GM23338 (cell line): Measurements from ENCODE around the gene GLCCI1. TPM values are rescaled to one million over a fixed set of nuclear protein-coding genes. Genes with fewer than 3 reads are reported as not detected.

Experiments
- ATAC-seq: fragments of 200-7000 bp; cut with Tn5 transposase; 3 replicates; pipeline ENCODE4 v1.9.1; 2020
- DNase-seq: peaks from one replicate; pipeline ENCODE4 v3.0.0-alpha.2; 2015; ENCODE audit warnings: low spot score
- H2AFZ ChIP-seq: fragments of 200-600 bp; sonication (generic); 2 replicates; pipeline ENCODE4 v1.8.0; 2016; ENCODE audit warnings: antibody characterized with exemption, mild to moderate bottlenecking, moderate library complexity
- H3F3A ChIP-seq: fragments of 200-600 bp; sonication (generic); replicated peaks from 2 replicates; pipeline ENCODE4 v1.8.0; 2017; ENCODE audit warnings: antibody characterized with exemption, mixed run types, low read depth
- H3K27ac ChIP-seq: fragments of 200-600 bp; sonication (generic); 2 replicates; pipeline ENCODE4 v1.6.1; 2016; ENCODE audit warnings: low read depth
- H3K27me3 ChIP-seq: fragments of 200-600 bp; sonication (generic); 2 replicates; pipeline ENCODE4 v1.8.0; 2016; ENCODE audit warnings: mild to moderate bottlenecking, mixed run types, moderate library complexity; ENCODE audit not compliant: insufficient read depth
- H3K36me3 ChIP-seq: fragments of 200-600 bp; sonication (generic); 2 replicates; pipeline ENCODE4 v1.8.0; 2016; ENCODE audit warnings: mild to moderate bottlenecking; ENCODE audit not compliant: insufficient read depth
- H3K4me1 ChIP-seq: fragments of 200-600 bp; sonication (generic); 2 replicates; pipeline ENCODE4 v1.8.0; 2016; ENCODE audit warnings: mild to moderate bottlenecking, moderate library complexity; ENCODE audit not compliant: insufficient read depth
- H3K4me2 ChIP-seq: fragments of 200-600 bp; sonication (generic); 2 replicates; pipeline ENCODE4 v1.7.1; 2017; ENCODE audit warnings: mixed run types
- H3K4me3 ChIP-seq: fragments of 200-600 bp; sonication (generic); 2 replicates; pipeline ENCODE4 v1.6.1; 2016; ENCODE audit warnings: mixed run types
- H3K79me2 ChIP-seq: fragments of 200-600 bp; sonication (generic); replicated peaks from 2 replicates; pipeline ENCODE4 v1.8.0; 2017; ENCODE audit warnings: mild to moderate bottlenecking; ENCODE audit not compliant: insufficient read depth
- H3K9me2 ChIP-seq: fragments of 200-600 bp; sonication (generic); 2 replicates; pipeline ENCODE4 v1.8.0; 2017; ENCODE audit not compliant: insufficient read depth
- H4K20me1 ChIP-seq: fragments of 200-600 bp; sonication (generic); replicated peaks from 2 replicates; pipeline ENCODE4 v1.8.0; 2017; ENCODE audit warnings: mild to moderate bottlenecking; ENCODE audit not compliant: insufficient read depth
- H3K27ac Mint-ChIP-seq: 2 replicates; pipeline ENCODE4 v1.8.0; 2020; ENCODE audit warnings: inconsistent platforms, mild to moderate bottlenecking, moderate library complexity, mixed read lengths
- H3K27me3 Mint-ChIP-seq: 3 replicates; pipeline ENCODE4 v1.8.0; 2022; ENCODE audit warnings: low read depth, mild to moderate bottlenecking, moderate library complexity, mixed read lengths, inconsistent platforms; ENCODE audit not compliant: insufficient read depth, poor library complexity
- H3K36me3 Mint-ChIP-seq: 3 replicates; pipeline ENCODE4 v1.8.0; 2021; ENCODE audit warnings: low read depth, mild to moderate bottlenecking, inconsistent platforms, moderate library complexity, mixed read lengths
- H3K4me1 Mint-ChIP-seq: 3 replicates; pipeline ENCODE4 v1.8.0; 2020; ENCODE audit warnings: mild to moderate bottlenecking, inconsistent platforms, mixed read lengths
- H3K4me3 Mint-ChIP-seq: 3 replicates; pipeline ENCODE4 v1.8.0; 2021; ENCODE audit warnings: moderate library complexity, mild to moderate bottlenecking, inconsistent platforms, mixed read lengths
- H3K9me3 Mint-ChIP-seq: 3 replicates; pipeline ENCODE4 v1.8.0; 2020; ENCODE audit warnings: moderate library complexity, mild to moderate bottlenecking, inconsistent platforms, mixed read lengths
- CREB1 ChIP-seq: fragments of 250-450 bp; sonication (Bioruptor Pico); IDR thresholded peaks from 2 replicates; pipeline ENCODE4 v1.5.0; 2020; ENCODE audit warnings: low read depth, mild to moderate bottlenecking, moderate library complexity
- EZH2 ChIP-seq: fragments of 200-600 bp; sonication (generic); IDR thresholded peaks from one replicate; pipeline ENCODE4 v1.8.0; 2017; ENCODE audit warnings: antibody characterized with exemption, mild to moderate bottlenecking, low read depth; ENCODE audit not compliant: unreplicated experiment
- EZH2phosphoT487 ChIP-seq: fragments of 200-600 bp; sonication (generic); IDR thresholded peaks from one replicate; pipeline ENCODE4 v1.8.1; 2018; ENCODE audit warnings: antibody characterized with exemption; ENCODE audit not compliant: unreplicated experiment
- JUNB ChIP-seq: IDR thresholded peaks from one replicate; pipeline ENCODE4 v1.6.1; 2016; ENCODE audit warnings: antibody characterized with exemption; ENCODE audit not compliant: unreplicated experiment
- NANOG ChIP-seq: IDR thresholded peaks from 2 replicates; pipeline ENCODE4 v1.6.1; 2016; ENCODE audit warnings: antibody characterized with exemption, borderline replicate concordance
- POLR2AphosphoS5 ChIP-seq: IDR thresholded peaks from 2 replicates; pipeline ENCODE4 v1.6.1; 2016; ENCODE audit warnings: antibody characterized with exemption, low read depth
- STAT1 ChIP-seq: IDR thresholded peaks from one replicate; pipeline ENCODE4 v1.6.1; 2016; ENCODE audit warnings: antibody characterized with exemption; ENCODE audit not compliant: unreplicated experiment
- ZNF114 ChIP-seq: fragments of 250-450 bp; sonication (Bioruptor Pico); IDR thresholded peaks from 2 replicates; pipeline ENCODE4 v1.5.0; 2020; ENCODE audit warnings: mild to moderate bottlenecking, moderate library complexity
- ZNF331 ChIP-seq: fragments of 250-450 bp; sonication (Bioruptor Pico); IDR thresholded peaks from 2 replicates; pipeline ENCODE4 v1.5.0; 2020; ENCODE audit warnings: low read depth, mild to moderate bottlenecking, moderate library complexity
- ZNF462 ChIP-seq: fragments of 250-450 bp; sonication (Bioruptor Pico); IDR thresholded peaks from 2 replicates; pipeline ENCODE4 v1.5.0; 2020; ENCODE audit warnings: mild to moderate bottlenecking, moderate library complexity
- polyA plus RNA-seq: library from polyadenylated mRNA; unstranded; fragments of >200 nt; fragmentation: Nextera tagmentation; extraction: Ambion mirVana; gene quantifications from 2 replicates; pipeline ENCODE4 v1.2.1, GENCODE V29; 2016
- total RNA-seq: library from RNA; depleted of rRNA; stranded (reverse); fragments of >200 nt; shearing (Covaris generic); gene quantifications from 2 replicates; pipeline ENCODE4 v1.2.3, GENCODE V29; 2014
- TF ChIP-seq, protein P1 (sequence below), 2 experiments: fragments of 200-600 bp in 1 of 2; sonication (generic) in 1 of 2; conservative IDR thresholded peaks; 2 replicates each; pipeline versions ENCODE4 v1.5.1 to v1.6.1; 2016 to 2017; ENCODE audit warnings: antibody characterized with exemption in 2 of 2, low read depth in 2 of 2, mild to moderate bottlenecking in 2 of 2, moderate library complexity in 1 of 2
- TF ChIP-seq, protein P2 (sequence below): IDR thresholded peaks from one replicate; pipeline ENCODE4 v1.6.1; 2018; ENCODE audit warnings: antibody characterized with exemption; ENCODE audit not compliant: unreplicated experiment
- TF ChIP-seq, protein P3 (sequence below): IDR thresholded peaks from 2 replicates; pipeline ENCODE4 v1.6.1; 2016; ENCODE audit warnings: antibody characterized with exemption

GLCCI1 gene
- total and polyA plus RNA-seq, 2 experiments from 2014 or later = 15.0 to 15.7 TPM

DNA sequence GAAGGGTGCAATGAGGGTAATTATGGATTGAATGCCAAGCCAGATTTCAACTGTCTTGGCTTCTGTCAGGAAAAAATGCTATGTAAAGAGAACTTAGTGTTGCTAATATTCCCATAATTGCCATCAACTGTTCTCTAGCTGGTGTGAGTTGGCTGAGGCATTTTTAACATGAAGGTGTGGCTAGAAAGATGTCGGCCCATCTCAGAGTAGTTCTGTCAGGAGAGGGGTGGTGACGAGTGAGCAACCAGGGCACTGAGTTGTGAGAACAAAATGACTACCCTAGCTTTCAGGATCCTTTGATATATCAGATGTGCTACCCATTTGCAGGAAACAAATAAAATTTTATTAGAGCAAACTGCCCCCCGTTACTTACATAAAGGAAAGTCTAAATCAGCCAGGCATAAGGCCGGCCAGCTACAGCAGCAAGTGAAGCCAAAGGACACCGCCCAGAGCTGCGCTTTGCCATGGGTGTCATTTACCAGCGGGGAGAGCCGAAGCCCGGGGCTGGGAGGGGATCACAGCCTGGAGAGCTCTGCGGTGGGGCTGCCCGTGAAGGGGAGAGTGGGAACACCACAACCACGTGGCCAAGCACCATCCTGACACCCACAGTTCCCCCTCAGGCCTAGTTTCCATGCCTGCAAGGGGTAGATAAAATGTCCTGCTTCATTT lies 151.9 kb downstream of the GLCCI1 start:
- peaks cover 13% of the 10 kb centered on the region for H3K4me1 ChIP-seq
- DNase-seq (no peak), ATAC-seq (no peak)
- H3K27me3 Mint-ChIP-seq = peaks cover 7% of the 10 kb centered on the region
- H3K27me3 ChIP-seq = no peaks in the 10 kb centered on the region
- peaks cover 8% of the 10 kb centered on the region; the same call in 1 of the 2 replicates for H3K9me2 ChIP-seq
- H3K36me3 ChIP-seq = no peaks in the 10 kb centered on the region
- H4K20me1 ChIP-seq = no peaks in the 10 kb centered on the region
- H3K79me2 ChIP-seq = no peaks in the 10 kb centered on the region
- no peak overlapping the region for H3K27ac Mint-ChIP-seq
- no peak overlapping the region for H3K4me3 ChIP-seq
- no peak overlapping the region for H3K4me2 ChIP-seq
- no peaks in the 10 kb centered on the region; the same call in 2 of the 3 replicates for H3K9me3 Mint-ChIP-seq
- TF ChIP-seq, protein P1, sequence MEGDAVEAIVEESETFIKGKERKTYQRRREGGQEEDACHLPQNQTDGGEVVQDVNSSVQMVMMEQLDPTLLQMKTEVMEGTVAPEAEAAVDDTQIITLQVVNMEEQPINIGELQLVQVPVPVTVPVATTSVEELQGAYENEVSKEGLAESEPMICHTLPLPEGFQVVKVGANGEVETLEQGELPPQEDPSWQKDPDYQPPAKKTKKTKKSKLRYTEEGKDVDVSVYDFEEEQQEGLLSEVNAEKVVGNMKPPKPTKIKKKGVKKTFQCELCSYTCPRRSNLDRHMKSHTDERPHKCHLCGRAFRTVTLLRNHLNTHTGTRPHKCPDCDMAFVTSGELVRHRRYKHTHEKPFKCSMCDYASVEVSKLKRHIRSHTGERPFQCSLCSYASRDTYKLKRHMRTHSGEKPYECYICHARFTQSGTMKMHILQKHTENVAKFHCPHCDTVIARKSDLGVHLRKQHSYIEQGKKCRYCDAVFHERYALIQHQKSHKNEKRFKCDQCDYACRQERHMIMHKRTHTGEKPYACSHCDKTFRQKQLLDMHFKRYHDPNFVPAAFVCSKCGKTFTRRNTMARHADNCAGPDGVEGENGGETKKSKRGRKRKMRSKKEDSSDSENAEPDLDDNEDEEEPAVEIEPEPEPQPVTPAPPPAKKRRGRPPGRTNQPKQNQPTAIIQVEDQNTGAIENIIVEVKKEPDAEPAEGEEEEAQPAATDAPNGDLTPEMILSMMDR (conservative IDR thresholded peaks at IDR 0.05; ENCODE audit: low read depth in 2 of 2) = no peak
- TF ChIP-seq POLR2AphosphoS5 (no peak), ZNF331 (no peak), JUNB (no peak), ZNF462 (CRISPR knock-in tag) (no peak), CREB1 (CRISPR knock-in tag) (no peak), STAT1 (no peak), ZNF114 (no peak), EZH2phosphoT487 (no peak), NANOG (no peak), EZH2 (no peak)
- TF ChIP-seq, protein P2, sequence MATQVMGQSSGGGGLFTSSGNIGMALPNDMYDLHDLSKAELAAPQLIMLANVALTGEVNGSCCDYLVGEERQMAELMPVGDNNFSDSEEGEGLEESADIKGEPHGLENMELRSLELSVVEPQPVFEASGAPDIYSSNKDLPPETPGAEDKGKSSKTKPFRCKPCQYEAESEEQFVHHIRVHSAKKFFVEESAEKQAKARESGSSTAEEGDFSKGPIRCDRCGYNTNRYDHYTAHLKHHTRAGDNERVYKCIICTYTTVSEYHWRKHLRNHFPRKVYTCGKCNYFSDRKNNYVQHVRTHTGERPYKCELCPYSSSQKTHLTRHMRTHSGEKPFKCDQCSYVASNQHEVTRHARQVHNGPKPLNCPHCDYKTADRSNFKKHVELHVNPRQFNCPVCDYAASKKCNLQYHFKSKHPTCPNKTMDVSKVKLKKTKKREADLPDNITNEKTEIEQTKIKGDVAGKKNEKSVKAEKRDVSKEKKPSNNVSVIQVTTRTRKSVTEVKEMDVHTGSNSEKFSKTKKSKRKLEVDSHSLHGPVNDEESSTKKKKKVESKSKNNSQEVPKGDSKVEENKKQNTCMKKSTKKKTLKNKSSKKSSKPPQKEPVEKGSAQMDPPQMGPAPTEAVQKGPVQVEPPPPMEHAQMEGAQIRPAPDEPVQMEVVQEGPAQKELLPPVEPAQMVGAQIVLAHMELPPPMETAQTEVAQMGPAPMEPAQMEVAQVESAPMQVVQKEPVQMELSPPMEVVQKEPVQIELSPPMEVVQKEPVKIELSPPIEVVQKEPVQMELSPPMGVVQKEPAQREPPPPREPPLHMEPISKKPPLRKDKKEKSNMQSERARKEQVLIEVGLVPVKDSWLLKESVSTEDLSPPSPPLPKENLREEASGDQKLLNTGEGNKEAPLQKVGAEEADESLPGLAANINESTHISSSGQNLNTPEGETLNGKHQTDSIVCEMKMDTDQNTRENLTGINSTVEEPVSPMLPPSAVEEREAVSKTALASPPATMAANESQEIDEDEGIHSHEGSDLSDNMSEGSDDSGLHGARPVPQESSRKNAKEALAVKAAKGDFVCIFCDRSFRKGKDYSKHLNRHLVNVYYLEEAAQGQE = no peak
- TF ChIP-seq, protein P3, sequence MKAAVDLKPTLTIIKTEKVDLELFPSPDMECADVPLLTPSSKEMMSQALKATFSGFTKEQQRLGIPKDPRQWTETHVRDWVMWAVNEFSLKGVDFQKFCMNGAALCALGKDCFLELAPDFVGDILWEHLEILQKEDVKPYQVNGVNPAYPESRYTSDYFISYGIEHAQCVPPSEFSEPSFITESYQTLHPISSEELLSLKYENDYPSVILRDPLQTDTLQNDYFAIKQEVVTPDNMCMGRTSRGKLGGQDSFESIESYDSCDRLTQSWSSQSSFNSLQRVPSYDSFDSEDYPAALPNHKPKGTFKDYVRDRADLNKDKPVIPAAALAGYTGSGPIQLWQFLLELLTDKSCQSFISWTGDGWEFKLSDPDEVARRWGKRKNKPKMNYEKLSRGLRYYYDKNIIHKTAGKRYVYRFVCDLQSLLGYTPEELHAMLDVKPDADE = no peak
- H2AFZ ChIP-seq = no peak overlapping the region
- no peak overlapping the region for H3K27ac ChIP-seq
- H3K36me3 Mint-ChIP-seq = peaks cover 10% of the 10 kb centered on the region
- 0 out of 2 replicates have a peak, but pooled peaks cover 3% of the 10 kb centered on the region for H3F3A ChIP-seq
- H3K4me1 Mint-ChIP-seq = peaks cover 21% of the 10 kb centered on the region
- no peak overlapping the region for H3K4me3 Mint-ChIP-seq
